T-helper 1 cell (primary cell): ENCODE data around the gene MIB2.
"Not testable (repeated sequence)": the region's sequence is repeated elsewhere in the genome, so short reads cannot be mapped to it uniquely, and the experiment has no call there.

ENCODE experiments used
- DNase-seq, 5 donors: peaks; one replicate each; pipeline ENCODE4 v3.0.0-alpha.2; 2012 to 2020

MIB2 gene

GRCh38 chr1:1658583-1659549, 43.6 kb downstream of the MIB2 start, which contains the start of gene CDK11B:
Gene CDK11B, minus strand, starts transcription at chr1:1659004. Its CDS starts 1,519 bp downstream, at chr1:1657485.
- DNase-seq = peak; percentile 92 to 100 (median 96)

- not testable (repeated sequence) for DNase-seq
These were observed 47.1 kb downstream of the MIB2 start for GRCh38 chr1:1662392-1662791.

GRCh38 chr1:1662830-1663560, 47.7 kb downstream of the MIB2 start:
- not testable (repeated sequence) for DNase-seq

- DNase-seq = not testable (repeated sequence)
These were observed 49.0 kb downstream of the MIB2 start for GRCh38 chr1:1664318-1664717.

GRCh38 chr1:1664941-1665814, 49.9 kb downstream of the MIB2 start:
- DNase-seq = no peak

- peak in 2 of 5 donors; percentile 17 to 18 for DNase-seq
These were observed 50.5 kb downstream of the MIB2 start for GRCh38 chr1:1665815-1666251.

GRCh38 chr1:1666526-1666925, 51.2 kb downstream of the MIB2 start:
- no peak for DNase-seq

- DNase-seq = no peak
These were observed 54.5 kb downstream of the MIB2 start for GRCh38 chr1:1669468-1670440.

- no peak for DNase-seq
These were observed 55.6 kb downstream of the MIB2 start for GRCh38 chr1:1670866-1671265.

- no peak for DNase-seq
These were observed 56.2 kb downstream of the MIB2 start for GRCh38 chr1:1671365-1672119.

GRCh38 chr1:1672181-1672965, 57.1 kb downstream of the MIB2 start:
- DNase-seq = no peak

GRCh38 chr1:1674806-1675205, 59.5 kb downstream of the MIB2 start:
- DNase-seq = not testable (repeated sequence)

- DNase-seq = not testable (repeated sequence)
These were observed 59.9 kb downstream of the MIB2 start for GRCh38 chr1:1675218-1675617.

GRCh38 chr1:1676087-1676486, 60.8 kb downstream of the MIB2 start:
- DNase-seq = not testable (repeated sequence)

GRCh38 chr1:1677718-1678580, 62.6 kb downstream of the MIB2 start:
- peak in 4 of 5 donors; percentile 24 to 52 (median 42) for DNase-seq

- peak in 1 of 5 donors; percentile 31 for DNase-seq
These were observed 63.5 kb downstream of the MIB2 start for GRCh38 chr1:1678581-1679380.
